IMR-90 (cell line): Measurements from ENCODE around the gene TRPM7. TPM values are rescaled to one million over a fixed set of nuclear protein-coding genes. Genes with fewer than 3 reads are reported as not detected.

ENCODE experiments used
- ATAC-seq: fragments of 200-7000 bp; cut with Tn5 transposase; 2 replicates; pipeline ENCODE4 v1.9.1; 2020; ENCODE audit warnings: low read depth, mild to moderate bottlenecking, moderate library complexity
- BruUV-seq: library from RNA; stranded (reverse); fragments of 400-500 nt; replicated peaks from 2 replicates; lab custom pipeline; 2021; lab: Mats Ljungman, UMichigan
- CTCF ChIA-PET: fragments of 300-600 bp; formaldehyde crosslinking; extraction: SDS; loops from one replicate; lab custom pipeline; 2021; ENCODE audit warnings: antibody characterized with exemption; lab: Yijun Ruan, JAX
- POLR2A ChIA-PET: fragments of 300-600 bp; sonication (Branson Sonifier 250); formaldehyde crosslinking; loops from one replicate; lab custom pipeline; 2022; ENCODE audit warnings: antibody characterized with exemption; ENCODE audit not compliant: unreplicated experiment; lab: Charles Lee
- DNase-seq: peaks from one replicate; pipeline ENCODE4 v3.0.0; 2013
- H2AFZ ChIP-seq: replicated peaks from 2 replicates; pipeline ENCODE3; 2013; ENCODE audit warnings: low read length, mild to moderate bottlenecking; ENCODE audit not compliant: poor library complexity
- H2AK5ac ChIP-seq: 2 replicates; pipeline ENCODE4 v1.6.1; 2013; ENCODE audit warnings: low read depth, low read length, inconsistent platforms
- H2AK9ac ChIP-seq: replicated peaks from 2 replicates; pipeline ENCODE3; 2013; ENCODE audit warnings: mild to moderate bottlenecking, low read depth, low read length, moderate library complexity; ENCODE audit not compliant: poor library complexity
- H2BK120ac ChIP-seq: 2 replicates; pipeline ENCODE4 v1.6.1; 2013; ENCODE audit warnings: low read depth, low read length, inconsistent platforms
- H2BK15ac ChIP-seq: 3 replicates; pipeline ENCODE4 v1.6.1; 2013; ENCODE audit warnings: low read depth, low read length, inconsistent platforms
- H2BK20ac ChIP-seq: 2 replicates; pipeline ENCODE4 v1.6.1; 2013; ENCODE audit warnings: low read depth, mild to moderate bottlenecking, inconsistent platforms, low read length, moderate library complexity
- H2BK5ac ChIP-seq: 2 replicates; pipeline ENCODE4 v1.6.1; 2013; ENCODE audit warnings: mild to moderate bottlenecking, low read depth, low read length, inconsistent platforms; ENCODE audit not compliant: poor library complexity, severe bottlenecking
- H3K14ac ChIP-seq: replicated peaks from 2 replicates; pipeline ENCODE4 v1.6.1; 2013; ENCODE audit warnings: low read depth, low read length, inconsistent platforms
- H3K18ac ChIP-seq: 2 replicates; pipeline ENCODE4 v1.6.1; 2013; ENCODE audit warnings: low read depth, low read length, control low read depth
- H3K23ac ChIP-seq: 2 replicates; pipeline ENCODE4 v1.6.1; 2013; ENCODE audit warnings: low read depth, low read length, inconsistent platforms
- H3K27ac ChIP-seq: 2 replicates; pipeline ENCODE4 v1.5.1; 2013; ENCODE audit warnings: mild to moderate bottlenecking, control low read depth, low read length; ENCODE audit not compliant: insufficient read depth
- H3K27me3 ChIP-seq: 2 replicates; pipeline ENCODE4 v1.6.1; 2013; ENCODE audit warnings: low read length; ENCODE audit not compliant: control insufficient read depth, insufficient read depth
- H3K36me3 ChIP-seq: 2 replicates; pipeline ENCODE4 v1.6.1; 2013; ENCODE audit warnings: low read length, mixed read lengths; ENCODE audit not compliant: control insufficient read depth, insufficient read depth
- H3K4ac ChIP-seq: 2 replicates; pipeline ENCODE4 v1.6.1; 2013; ENCODE audit warnings: low read depth, low read length, inconsistent platforms
- H3K4me1 ChIP-seq: 2 replicates; pipeline ENCODE4 v1.6.1; 2013; ENCODE audit warnings: low read length, mixed read lengths; ENCODE audit not compliant: control insufficient read depth, insufficient read depth
- H3K4me2 ChIP-seq: 2 replicates; pipeline ENCODE4 v1.6.1; 2013; ENCODE audit warnings: low read depth, mild to moderate bottlenecking, control low read depth, low read length, moderate library complexity
- H3K4me3 ChIP-seq: 2 replicates; pipeline ENCODE4 v1.5.1; 2013; ENCODE audit warnings: low read depth, mild to moderate bottlenecking, control low read depth, low read length, moderate library complexity; ENCODE audit not compliant: insufficient read depth
- H3K56ac ChIP-seq: 2 replicates; pipeline ENCODE4 v1.6.1; 2013; ENCODE audit warnings: low read length, inconsistent platforms; ENCODE audit not compliant: insufficient read depth; ENCODE audit errors: extremely low read depth
- H3K79me1 ChIP-seq, 2 experiments: 2 replicates each; pipeline ENCODE4 v1.6.1; 2013; ENCODE audit warnings: low read length in 2 of 2, inconsistent platforms in 1 of 2, low read depth in 1 of 2
- H3K9ac ChIP-seq: 2 replicates; pipeline ENCODE4 v1.6.1; 2013; ENCODE audit warnings: low read depth, low read length, control low read depth
- H3K9me1 ChIP-seq: 2 replicates; pipeline ENCODE4 v1.6.1; 2013; ENCODE audit warnings: low read length, inconsistent platforms; ENCODE audit not compliant: insufficient read depth
- H3K9me3 ChIP-seq: 2 replicates; pipeline ENCODE4 v1.6.1; 2013; ENCODE audit warnings: low read length; ENCODE audit not compliant: control insufficient read depth, insufficient read depth
- H4K20me1 ChIP-seq: 2 replicates; pipeline ENCODE4 v1.6.1; 2013; ENCODE audit warnings: low read length, inconsistent platforms; ENCODE audit not compliant: insufficient read depth
- H4K5ac ChIP-seq: 2 replicates; pipeline ENCODE4 v1.6.1; 2013; ENCODE audit warnings: mild to moderate bottlenecking, low read depth, low read length, control low read depth
- H4K8ac ChIP-seq, 2 experiments: 2 replicates each; pipeline ENCODE4 v1.6.1; 2013; ENCODE audit warnings: low read depth in 2 of 2, low read length in 2 of 2, control low read depth in 1 of 2, inconsistent platforms in 1 of 2
- H4K91ac ChIP-seq: 2 replicates; pipeline ENCODE4 v1.6.1; 2013; ENCODE audit warnings: low read depth, low read length, inconsistent platforms; ENCODE audit not compliant: insufficient read depth
- BHLHE40 ChIP-seq: fragments of 150-350 bp; IDR thresholded peaks from 2 replicates; pipeline ENCODE4 v1.6.1; 2016; ENCODE audit warnings: mild to moderate bottlenecking, low read depth, low read length
- CEBPB ChIP-seq: IDR thresholded peaks from 2 replicates; pipeline ENCODE4 v1.6.1; 2012; ENCODE audit warnings: low read depth, low read length, improper control_type of control experiment
- CHD1 ChIP-seq: IDR thresholded peaks from 2 replicates; pipeline ENCODE4 v1.6.1; 2012; ENCODE audit warnings: low read depth, low read length, improper control_type of control experiment
- FOS ChIP-seq: fragments of 150-350 bp; IDR thresholded peaks from 2 replicates; pipeline ENCODE4 v1.6.1; 2016; ENCODE audit warnings: low read depth, low read length
- MAFK ChIP-seq: IDR thresholded peaks from 2 replicates; pipeline ENCODE4 v1.6.1; 2012; ENCODE audit warnings: low read depth, low read length, improper control_type of control experiment
- MAZ ChIP-seq: IDR thresholded peaks from 2 replicates; pipeline ENCODE4 v1.6.1; 2012; ENCODE audit warnings: low read depth, mild to moderate bottlenecking, low read length, improper control_type of control experiment, moderate library complexity, borderline replicate concordance
- MXI1 ChIP-seq: IDR thresholded peaks from 2 replicates; pipeline ENCODE4 v1.6.1; 2012; ENCODE audit warnings: low read depth, mild to moderate bottlenecking, low read length, moderate library complexity, borderline replicate concordance
- NFE2L2 ChIP-seq: fragments of 150-350 bp; IDR thresholded peaks from 2 replicates; pipeline ENCODE4 v1.6.1; 2016; ENCODE audit warnings: low read depth, mild to moderate bottlenecking, low read length
- POLR2A ChIP-seq: IDR thresholded peaks from 2 replicates; pipeline ENCODE4 v1.6.1; 2012; ENCODE audit warnings: mild to moderate bottlenecking, low read depth, low read length
- RAD21 ChIP-seq: IDR thresholded peaks from 2 replicates; pipeline ENCODE4 v1.6.1; 2012; ENCODE audit warnings: low read length, improper control_type of control experiment
- RCOR1 ChIP-seq: IDR thresholded peaks from 2 replicates; pipeline ENCODE4 v1.6.1; 2012; ENCODE audit warnings: mild to moderate bottlenecking, low read length, improper control_type of control experiment; ENCODE audit not compliant: insufficient replicate concordance
- RFX5 ChIP-seq: IDR thresholded peaks from 2 replicates; pipeline ENCODE4 v1.8.0; 2012; ENCODE audit warnings: low read depth, mild to moderate bottlenecking, low read length, moderate library complexity
- SMC3 ChIP-seq: fragments of 150-350 bp; IDR thresholded peaks from 2 replicates; pipeline ENCODE4 v1.6.1; 2016; ENCODE audit warnings: low read depth, mild to moderate bottlenecking, antibody characterized with exemption, low read length, moderate library complexity
- WGBS, 2 experiments: methylation state at CpG; one replicate each; pipeline versions ENCODE4 v1.1.5 to v1.1.7; 2013; ENCODE audit warnings: missing lambda C conversion rate in 2 of 2; ENCODE audit not compliant: insufficient read length in 1 of 2; ENCODE audit errors: extremely low coverage in 2 of 2; 5-methylcytosine and 5-hydroxymethylcytosine counted together
- dilution Hi-C: fragments of 300-500 bp; cut with HindIII; formaldehyde crosslinking; loops from one replicate; pipeline ENCODE4 v1.14.3; 2018; ENCODE audit warnings: low sequenced_read_pairs; ENCODE audit not compliant: unreplicated experiment
- in situ Hi-C: fragments of 300-500 bp; cut with MboI; formaldehyde crosslinking; loops from 3 replicates; pipeline ENCODE4 v1.14.3; 2019; ENCODE audit warnings: low sequenced_read_pairs, inconsistent platforms, mixed read lengths
- intact Hi-C: fragments of 100-400 bp; cut with micrococcal nuclease; formaldehyde crosslinking; loops from 2 replicates; pipeline ENCODE4 v1.10.0; 2022
- polyA plus RNA-seq, 3 experiments: library from polyadenylated mRNA; depleted of rRNA; stranded (reverse); fragments of >200 nt; gene quantifications; 2 replicates each; pipeline ENCODE4 v1.2.3, GENCODE V29; 2012; ENCODE audit warnings: low replicate concordance in 1 of 3
- total RNA-seq: library from RNA; depleted of rRNA; stranded (reverse); fragments of >200 nt; gene quantifications from 2 replicates; pipeline ENCODE4 v1.2.3, GENCODE V29; 2012
- TF ChIP-seq, protein P1 (sequence below): conservative IDR thresholded peaks from 2 replicates; pipeline ENCODE4 v1.5.1; 2012; ENCODE audit warnings: mild to moderate bottlenecking, low read depth, low read length, improper control_type of control experiment
- TF ChIP-seq, protein P2 (sequence below): fragments of 150-350 bp; IDR thresholded peaks from 2 replicates; pipeline ENCODE4 v1.6.1; 2016; ENCODE audit warnings: low read depth, mild to moderate bottlenecking, low read length, moderate library complexity, borderline replicate concordance
- TF ChIP-seq, protein P3 (sequence below): fragments of 150-350 bp; IDR thresholded peaks from 2 replicates; pipeline ENCODE4 v1.6.1; 2017; ENCODE audit warnings: mild to moderate bottlenecking, antibody characterized with exemption, low read length, low read depth

Gene TRPM7
- total and polyA plus RNA-seq, 2 of the 4 experiments (the other 2 are of a cell fraction) = 10.6 to 27.8 TPM

GRCh38 chr15:50576166-50576565 lies 110.4 kb downstream of the TRPM7 start:
- DNase-seq (no peak), ATAC-seq (no peak)
- BruUV-seq = no TSS peak
- Histone ChIP-seq H3K27me3 (no peaks in the 10 kb centered on the region), H2AFZ (no peak overlapping the region), H2BK15ac (no peak overlapping the region), H2BK120ac (no peak overlapping the region), H2BK20ac (no peak overlapping the region), H2AK5ac (no peak overlapping the region), H3K9ac (no peak overlapping the region), H4K91ac (no peak overlapping the region), H4K8ac (no peak overlapping the region), H3K56ac (no peak overlapping the region), H3K23ac (no peak overlapping the region), H3K14ac (no peak overlapping the region), H3K9me1 (peaks cover 3% of the 10 kb centered on the region; the same call in 1 of the 2 replicates), H3K18ac (no peak overlapping the region), H4K20me1 (no peaks in the 10 kb centered on the region), H3K4me1 (peaks cover 2% of the 10 kb centered on the region; the same call in 1 of the 2 replicates), H3K9me3 (no peaks in the 10 kb centered on the region), H2BK5ac (no peak overlapping the region), H3K36me3 (peaks cover 32% of the 10 kb centered on the region), H3K4me2 (no peak overlapping the region), H3K4me3 (no peak overlapping the region), H3K27ac (no peak overlapping the region), H2AK9ac (no peak overlapping the region), H4K5ac (no peak overlapping the region), H3K79me1 (no peaks in the 10 kb centered on the region; a peak in 1 of 4 replicates), H3K4ac (no peak overlapping the region)
- ChIA-PET POLR2A (no interaction called here), CTCF (no interaction called here)
- no CpG with 5 or more reads among the region's 1 CpG for WGBS, 2 experiments
- dilution Hi-C loops (no loop called here), in situ Hi-C loops (no loop called here), intact Hi-C loops (loop anchor here (5.0 kb wide), 1 partner anchor 79 kb away; no protein-coding TSS in a partner anchor)
- no peak for TF ChIP-seq FOS
- TF ChIP-seq CHD1 = no peak
- TF ChIP-seq, protein P1, sequence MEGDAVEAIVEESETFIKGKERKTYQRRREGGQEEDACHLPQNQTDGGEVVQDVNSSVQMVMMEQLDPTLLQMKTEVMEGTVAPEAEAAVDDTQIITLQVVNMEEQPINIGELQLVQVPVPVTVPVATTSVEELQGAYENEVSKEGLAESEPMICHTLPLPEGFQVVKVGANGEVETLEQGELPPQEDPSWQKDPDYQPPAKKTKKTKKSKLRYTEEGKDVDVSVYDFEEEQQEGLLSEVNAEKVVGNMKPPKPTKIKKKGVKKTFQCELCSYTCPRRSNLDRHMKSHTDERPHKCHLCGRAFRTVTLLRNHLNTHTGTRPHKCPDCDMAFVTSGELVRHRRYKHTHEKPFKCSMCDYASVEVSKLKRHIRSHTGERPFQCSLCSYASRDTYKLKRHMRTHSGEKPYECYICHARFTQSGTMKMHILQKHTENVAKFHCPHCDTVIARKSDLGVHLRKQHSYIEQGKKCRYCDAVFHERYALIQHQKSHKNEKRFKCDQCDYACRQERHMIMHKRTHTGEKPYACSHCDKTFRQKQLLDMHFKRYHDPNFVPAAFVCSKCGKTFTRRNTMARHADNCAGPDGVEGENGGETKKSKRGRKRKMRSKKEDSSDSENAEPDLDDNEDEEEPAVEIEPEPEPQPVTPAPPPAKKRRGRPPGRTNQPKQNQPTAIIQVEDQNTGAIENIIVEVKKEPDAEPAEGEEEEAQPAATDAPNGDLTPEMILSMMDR = no peak
- TF ChIP-seq RFX5 = no peak
- TF ChIP-seq, protein P2, sequence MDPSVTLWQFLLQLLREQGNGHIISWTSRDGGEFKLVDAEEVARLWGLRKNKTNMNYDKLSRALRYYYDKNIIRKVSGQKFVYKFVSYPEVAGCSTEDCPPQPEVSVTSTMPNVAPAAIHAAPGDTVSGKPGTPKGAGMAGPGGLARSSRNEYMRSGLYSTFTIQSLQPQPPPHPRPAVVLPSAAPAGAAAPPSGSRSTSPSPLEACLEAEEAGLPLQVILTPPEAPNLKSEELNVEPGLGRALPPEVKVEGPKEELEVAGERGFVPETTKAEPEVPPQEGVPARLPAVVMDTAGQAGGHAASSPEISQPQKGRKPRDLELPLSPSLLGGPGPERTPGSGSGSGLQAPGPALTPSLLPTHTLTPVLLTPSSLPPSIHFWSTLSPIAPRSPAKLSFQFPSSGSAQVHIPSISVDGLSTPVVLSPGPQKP = no peak
- TF ChIP-seq SMC3 = no peak
- TF ChIP-seq BHLHE40 = no peak
- no peak for TF ChIP-seq RAD21
- TF ChIP-seq MXI1 = no peak
- TF ChIP-seq POLR2A = no peak
- no peak for TF ChIP-seq NFE2L2
- no peak for TF ChIP-seq MAZ
- TF ChIP-seq, protein P3, sequence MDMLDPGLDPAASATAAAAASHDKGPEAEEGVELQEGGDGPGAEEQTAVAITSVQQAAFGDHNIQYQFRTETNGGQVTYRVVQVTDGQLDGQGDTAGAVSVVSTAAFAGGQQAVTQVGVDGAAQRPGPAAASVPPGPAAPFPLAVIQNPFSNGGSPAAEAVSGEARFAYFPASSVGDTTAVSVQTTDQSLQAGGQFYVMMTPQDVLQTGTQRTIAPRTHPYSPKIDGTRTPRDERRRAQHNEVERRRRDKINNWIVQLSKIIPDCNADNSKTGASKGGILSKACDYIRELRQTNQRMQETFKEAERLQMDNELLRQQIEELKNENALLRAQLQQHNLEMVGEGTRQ = no peak
- TF ChIP-seq CEBPB = no peak
- TF ChIP-seq MAFK = no peak
- TF ChIP-seq RCOR1 = no peak
